ENCODE measurements around the gene CLTCL1. TPM values are rescaled to one million over a fixed set of nuclear protein-coding genes. Genes with fewer than 3 reads are reported as not detected.

Gene CLTCL1
- total and polyA plus RNA-seq, 9 of the 15 experiments (the other 6 are each of a cell fraction or from before 2014, with no cell fraction given), result 1.1 to 11.7 (median 5.0) TPM

DNA sequence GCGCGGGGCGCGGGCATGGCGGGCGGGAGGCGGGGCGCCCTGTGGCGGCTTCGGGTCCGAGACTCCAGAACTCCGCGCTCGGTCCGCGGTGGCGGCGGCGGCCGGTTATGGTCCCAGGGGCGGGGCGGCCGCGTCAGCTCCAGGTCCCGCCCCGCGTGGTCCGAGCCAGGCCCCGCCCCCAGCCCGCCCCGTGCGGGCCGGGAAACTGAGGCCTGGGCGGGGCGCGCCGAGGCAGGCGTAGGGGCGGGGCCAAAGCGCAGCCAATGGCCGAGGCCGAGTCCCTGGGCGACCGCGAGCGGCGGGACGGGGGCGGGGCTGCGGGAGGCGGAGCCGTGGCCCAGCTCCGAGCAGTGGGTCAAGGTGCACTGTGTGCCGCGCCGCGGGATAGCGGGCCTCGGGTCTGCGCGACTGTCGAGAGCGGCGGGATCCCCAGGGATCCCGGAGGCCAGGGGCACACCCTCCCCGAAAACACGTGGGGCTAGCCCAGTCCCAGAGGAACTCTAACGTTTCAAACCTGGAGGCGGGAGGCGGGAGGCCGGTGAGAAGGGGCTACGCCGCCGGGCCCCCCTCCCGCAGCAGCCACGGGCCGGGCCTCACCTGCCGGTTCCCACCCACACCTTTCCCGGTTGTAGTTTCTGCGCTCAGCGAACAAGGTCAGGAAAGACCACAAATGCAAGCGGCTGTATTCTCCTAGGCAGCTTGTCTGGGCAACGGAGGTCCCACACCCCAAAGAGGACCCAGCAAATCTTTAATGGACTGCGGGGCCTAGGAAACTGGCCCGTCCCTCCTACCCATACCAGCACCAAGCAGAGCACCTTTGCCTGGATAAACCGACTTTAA lies 112.6 kb downstream of the CLTCL1 start, which contains the start of gene SLC25A1 (continued):
- TF ChIP-seq HINFP (tag; conservative IDR thresholded peaks at IDR 0.05; ENCODE audit: low read depth), result no peak
- TF ChIP-seq NELFE (IDR thresholded peaks at IDR 0.05; ENCODE audit: insufficient read depth, insufficient read length), result no peak
- no peak for TF ChIP-seq MECOM (CRISPR knock-in tag; IDR thresholded peaks at IDR 0.05)
- no peak for TF ChIP-seq C11orf30 (IDR thresholded peaks at IDR 0.05; ENCODE audit: low read depth)
- no peak for TF ChIP-seq HNRNPK (IDR thresholded peaks at IDR 0.05; ENCODE audit: low read depth, low read length, poor library complexity, severe bottlenecking)
- TF ChIP-seq, protein P1, sequence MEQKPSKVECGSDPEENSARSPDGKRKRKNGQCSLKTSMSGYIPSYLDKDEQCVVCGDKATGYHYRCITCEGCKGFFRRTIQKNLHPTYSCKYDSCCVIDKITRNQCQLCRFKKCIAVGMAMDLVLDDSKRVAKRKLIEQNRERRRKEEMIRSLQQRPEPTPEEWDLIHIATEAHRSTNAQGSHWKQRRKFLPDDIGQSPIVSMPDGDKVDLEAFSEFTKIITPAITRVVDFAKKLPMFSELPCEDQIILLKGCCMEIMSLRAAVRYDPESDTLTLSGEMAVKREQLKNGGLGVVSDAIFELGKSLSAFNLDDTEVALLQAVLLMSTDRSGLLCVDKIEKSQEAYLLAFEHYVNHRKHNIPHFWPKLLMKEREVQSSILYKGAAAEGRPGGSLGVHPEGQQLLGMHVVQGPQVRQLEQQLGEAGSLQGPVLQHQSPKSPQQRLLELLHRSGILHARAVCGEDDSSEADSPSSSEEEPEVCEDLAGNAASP (IDR thresholded peaks at IDR 0.05), result no peak
- TF ChIP-seq LEF1 (IDR thresholded peaks at IDR 0.05), result no peak
- TF ChIP-seq MYBL2 (IDR thresholded peaks at IDR 0.05; ENCODE audit: low read depth), result no peak
- no peak for TF ChIP-seq MYBL2 (CRISPR knock-in tag; IDR thresholded peaks at IDR 0.05; ENCODE audit: borderline replicate concordance)
- no peak for TF ChIP-seq TEAD4 (IDR thresholded peaks at IDR 0.05; ENCODE audit: low read length)
- TF ChIP-seq TEAD4 (CRISPR knock-in tag; IDR thresholded peaks at IDR 0.05; ENCODE audit: borderline replicate concordance), result no peak
- TF ChIP-seq ELF2 (CRISPR knock-in tag; IDR thresholded peaks at IDR 0.05), result peak; percentile 90
- no peak for TF ChIP-seq ZNF24 (IDR thresholded peaks at IDR 0.05)
- no peak for TF ChIP-seq PCBP2 (IDR thresholded peaks at IDR 0.05; ENCODE audit: low read depth, low read length, poor library complexity, severe bottlenecking)
- peak; percentile 64 for TF ChIP-seq GABPB2 (CRISPR knock-in tag; conservative IDR thresholded peaks at IDR 0.05)
- TF ChIP-seq FIP1L1 (IDR thresholded peaks at IDR 0.05; ENCODE audit: low read depth, low read length, poor library complexity, severe bottlenecking), result no peak
- TF ChIP-seq DMBX1 (CRISPR knock-in tag; IDR thresholded peaks at IDR 0.05; ENCODE audit: borderline replicate concordance), result peak; percentile 44; the same call in 1 of the 2 replicates
- no peak for TF ChIP-seq ZFP1 (CRISPR knock-in tag; IDR thresholded peaks at IDR 0.05)
- TF ChIP-seq MTA3 (IDR thresholded peaks at IDR 0.05; ENCODE audit: borderline replicate concordance), result no peak
- peak; percentile 74; the same call in 1 of the 2 replicates for TF ChIP-seq CHD2 (IDR thresholded peaks at IDR 0.05; ENCODE audit: low read depth, low read length)
- TF ChIP-seq SIX5 (IDR thresholded peaks at IDR 0.05; ENCODE audit: borderline replicate concordance in 1 of 2, insufficient read depth in 1 of 2, low read depth in 1 of 2, low read length in 2 of 2), result no peak
- TF ChIP-seq STAT6 (CRISPR knock-in tag; IDR thresholded peaks at IDR 0.05), result peak; percentile 9; the same call in 1 of the 2 replicates
- TF ChIP-seq HNRNPLL (IDR thresholded peaks at IDR 0.05; ENCODE audit: low read depth, low read length, poor library complexity, severe bottlenecking), result peak; percentile 15
- no peak for TF ChIP-seq HDGF (IDR thresholded peaks at IDR 0.05)
